GM18909 (cell line): ENCODE measurements around the gene CAPN9.
"Not testable (repeated sequence)": the region's sequence is repeated elsewhere in the genome, so short reads cannot be mapped to it uniquely, and the experiment has no call there.

Source experiments
- ATAC-seq: cut with Tn5 transposase; IDR thresholded peaks from one replicate; pipeline ENCODE4 v1.9.1; 2021; ENCODE audit warnings: mild to moderate bottlenecking; ENCODE audit not compliant: unreplicated experiment, poor library complexity

Gene CAPN9

DNA sequence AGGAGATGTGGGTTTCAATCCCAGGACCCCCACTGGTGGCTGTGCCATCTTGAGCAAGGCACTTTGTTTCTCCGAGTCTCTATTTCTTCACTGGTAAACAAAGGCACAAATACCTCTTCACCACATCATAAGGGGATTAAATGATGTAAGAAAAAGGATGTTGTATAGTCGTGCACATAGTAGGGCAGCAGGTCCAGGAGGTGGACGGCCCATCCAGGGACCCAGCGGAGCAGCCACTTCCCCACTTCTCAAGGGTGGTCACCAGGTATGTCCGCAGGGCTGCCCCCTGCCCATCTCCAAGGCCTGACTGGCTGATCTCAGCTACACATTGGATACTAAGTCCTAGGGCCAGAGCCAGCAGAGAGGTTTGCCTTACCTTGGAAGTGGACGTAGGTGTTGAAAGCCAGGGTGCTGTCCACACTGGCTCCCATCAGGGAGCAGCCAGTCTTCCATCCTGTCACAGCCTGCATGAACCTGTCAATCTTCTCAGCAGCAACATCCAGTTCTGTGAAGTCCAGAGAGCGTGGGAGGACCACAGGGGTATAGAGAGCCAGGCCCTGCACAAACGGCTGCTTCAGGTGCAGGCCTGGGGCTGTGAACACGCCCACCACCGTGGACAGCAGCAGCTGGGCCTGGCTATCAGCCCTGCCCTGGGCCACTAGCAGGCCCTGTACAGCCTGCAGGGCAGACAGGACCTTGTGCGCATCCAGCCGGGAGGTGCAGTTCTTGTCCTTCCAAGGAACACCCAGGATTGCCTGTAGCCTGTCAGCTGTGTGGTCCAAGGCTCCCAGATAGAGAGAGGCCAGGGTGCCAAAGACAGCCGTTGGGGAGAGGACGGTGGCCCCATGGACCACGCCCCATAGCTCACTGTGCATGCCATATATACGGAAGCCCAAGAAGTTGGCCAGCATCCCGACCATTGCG, 37.3 kb upstream of the CAPN9 start:
- ATAC-seq = no peak

DNA sequence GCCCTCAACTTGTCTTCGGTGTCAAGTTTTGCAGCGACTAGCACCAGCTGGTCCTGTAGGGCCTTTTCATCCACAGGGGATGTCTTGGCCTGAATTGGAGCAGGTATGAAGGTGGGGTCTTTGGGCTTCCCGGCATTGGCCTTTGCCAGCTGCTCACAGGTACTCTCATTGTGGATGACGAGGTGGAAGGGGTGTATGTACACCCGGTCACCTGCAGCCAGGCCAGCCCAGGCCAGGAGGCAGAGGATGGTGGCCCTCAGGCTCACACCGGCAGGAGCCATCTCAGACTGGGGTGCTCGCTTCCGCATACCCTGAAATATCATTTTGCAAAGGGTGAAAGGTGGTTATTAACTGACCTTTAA, 36.7 kb upstream of the CAPN9 start:
- ATAC-seq = no peak

DNA sequence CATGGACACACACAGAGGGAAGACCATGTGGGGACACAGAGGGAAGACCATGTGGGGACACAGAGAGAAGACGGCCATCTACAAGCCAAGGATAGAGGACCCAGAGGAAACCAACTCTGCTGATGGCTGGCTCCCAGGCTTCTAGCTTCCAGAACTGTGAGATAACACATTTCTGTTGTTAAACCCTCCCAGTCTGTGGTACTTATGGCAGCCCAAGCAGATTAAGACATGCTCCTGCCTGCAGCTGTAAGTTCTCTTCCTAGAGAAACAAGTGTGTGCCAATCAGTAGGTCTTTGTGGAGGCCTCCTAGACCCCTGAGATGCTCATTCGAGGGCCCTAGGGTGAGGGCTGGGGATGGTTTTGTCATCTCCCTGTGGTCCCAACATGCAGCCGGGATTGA, 35.9 kb upstream of the CAPN9 start:
- ATAC-seq = no peak

DNA sequence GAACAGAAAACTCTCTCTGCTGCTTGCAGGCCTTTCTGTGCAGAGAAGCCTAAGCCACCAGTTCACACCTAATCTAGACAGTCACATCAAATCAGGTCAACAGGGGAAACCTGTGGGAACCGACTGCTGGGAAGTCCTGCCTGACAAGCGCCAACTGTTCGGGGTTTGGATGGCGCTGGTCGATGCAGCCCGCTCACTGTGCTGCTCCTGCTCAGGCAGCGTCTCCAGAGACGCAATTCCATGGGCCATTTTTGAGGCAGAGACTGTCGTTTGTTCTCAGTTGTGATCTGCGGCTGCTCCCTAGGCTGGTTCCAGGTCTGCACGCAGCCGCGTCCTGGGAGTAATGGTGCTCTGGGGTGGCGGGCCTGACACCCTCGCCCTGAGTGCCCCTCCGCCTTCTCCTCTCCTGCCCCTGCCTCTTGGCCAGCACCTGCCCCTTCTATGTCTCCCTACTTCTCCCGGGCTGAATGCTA, 34.7 kb upstream of the CAPN9 start:
- no peak for ATAC-seq

DNA sequence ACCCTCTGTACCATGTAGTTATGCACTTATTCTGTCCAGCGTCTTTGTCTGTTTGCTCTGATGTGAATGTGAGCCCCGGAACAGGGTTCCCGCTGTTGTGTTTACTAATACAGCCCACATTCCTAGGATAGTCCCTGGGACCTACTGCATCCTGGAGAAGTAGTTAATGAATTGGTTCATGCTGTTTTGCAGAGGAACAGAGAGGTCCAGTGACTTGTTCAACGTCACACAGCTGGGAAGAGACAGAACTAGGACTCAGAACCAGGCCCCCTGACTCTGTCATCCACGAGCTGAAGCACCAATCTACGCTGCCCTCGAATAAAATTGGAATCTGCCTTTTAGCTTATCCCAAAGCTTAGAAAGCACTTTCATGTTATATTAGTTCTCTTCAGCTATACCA, 34.0 kb upstream of the CAPN9 start:
- ATAC-seq = no peak

DNA sequence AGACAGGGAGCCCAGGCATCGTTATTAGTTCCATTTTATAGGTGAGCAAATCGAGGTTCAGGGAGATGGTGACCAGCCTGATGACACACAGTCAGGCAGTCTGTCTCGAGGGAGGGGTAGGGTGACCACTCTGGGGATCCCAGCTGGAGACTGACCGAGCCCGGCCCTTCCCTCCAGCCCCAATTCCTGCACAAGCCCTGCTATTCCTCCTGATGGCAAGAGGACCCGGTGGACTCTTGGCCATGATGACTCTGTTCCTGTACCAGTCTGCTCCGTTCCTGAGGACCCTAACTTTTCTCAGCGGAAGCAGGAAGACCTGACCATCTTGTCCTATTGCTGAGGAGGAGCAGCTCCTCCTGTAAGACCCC, 33.7 kb upstream of the CAPN9 start:
- ATAC-seq = no peak

DNA sequence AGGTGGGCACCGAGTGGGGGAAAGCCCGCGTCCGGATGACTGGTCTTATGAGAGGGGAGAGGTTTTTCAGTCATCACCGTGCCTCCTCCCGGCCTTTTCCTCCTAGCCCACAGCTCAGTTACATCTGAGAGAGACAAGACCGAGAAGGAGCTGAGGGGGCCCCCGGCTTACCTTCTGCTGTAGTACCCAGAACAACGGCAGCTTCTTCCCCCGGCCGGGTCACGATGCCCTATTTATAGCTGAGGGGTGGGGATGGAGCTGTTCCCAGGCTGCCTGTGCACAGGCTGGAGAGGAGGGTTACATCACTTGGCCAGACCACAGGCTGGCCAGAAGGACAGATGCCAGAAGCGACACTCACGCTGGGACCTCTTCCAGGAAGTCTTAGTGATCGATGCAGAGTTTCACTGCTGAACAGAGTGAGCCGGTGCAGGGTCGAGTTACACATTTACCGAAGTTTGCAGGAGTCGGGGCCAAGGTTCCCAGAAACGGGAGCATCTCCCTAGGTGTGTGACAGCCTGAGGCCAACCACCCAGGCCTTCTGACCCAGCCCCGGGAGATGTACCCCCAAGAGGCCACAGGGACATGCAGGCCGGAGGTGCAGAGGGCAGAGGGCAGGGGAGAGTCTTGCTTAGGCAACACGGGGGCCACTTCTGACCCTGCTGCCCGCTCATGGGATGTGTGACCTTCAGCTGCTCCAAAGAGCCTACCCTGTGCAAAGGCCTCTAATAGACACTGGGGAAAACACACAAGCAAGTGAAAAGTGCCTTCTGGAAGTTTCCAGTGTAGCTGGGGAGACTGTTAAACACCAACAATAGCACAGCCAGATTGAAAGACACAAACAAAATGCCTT, 33.0 kb upstream of the CAPN9 start, which contains the start of gene AGT:
Gene AGT (minus strand): TSS at position 208 of the 850 bp plus-strand sequence. CDS start 3,299 bp downstream, outside the sequence.
- no peak for ATAC-seq

DNA sequence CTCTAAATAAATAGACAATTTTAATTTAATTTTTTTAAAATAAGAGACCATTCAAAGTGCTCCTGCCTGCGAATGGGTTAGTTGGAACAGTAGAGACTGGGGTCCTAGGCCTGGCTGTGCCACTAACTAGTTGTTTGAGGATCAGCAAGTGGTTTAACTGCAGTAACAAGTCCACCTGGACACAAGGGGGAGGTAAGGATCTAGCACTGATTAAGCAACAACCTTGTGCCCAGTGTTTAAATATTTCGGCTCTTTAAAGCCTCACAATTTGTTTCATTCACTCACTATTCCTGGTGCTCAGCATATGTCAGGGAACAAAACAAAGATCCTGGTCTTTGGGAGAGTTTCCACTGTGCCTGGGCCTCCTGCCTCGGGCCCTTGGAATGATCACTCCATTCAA, 31.7 kb upstream of the CAPN9 start:
- no peak for ATAC-seq

DNA sequence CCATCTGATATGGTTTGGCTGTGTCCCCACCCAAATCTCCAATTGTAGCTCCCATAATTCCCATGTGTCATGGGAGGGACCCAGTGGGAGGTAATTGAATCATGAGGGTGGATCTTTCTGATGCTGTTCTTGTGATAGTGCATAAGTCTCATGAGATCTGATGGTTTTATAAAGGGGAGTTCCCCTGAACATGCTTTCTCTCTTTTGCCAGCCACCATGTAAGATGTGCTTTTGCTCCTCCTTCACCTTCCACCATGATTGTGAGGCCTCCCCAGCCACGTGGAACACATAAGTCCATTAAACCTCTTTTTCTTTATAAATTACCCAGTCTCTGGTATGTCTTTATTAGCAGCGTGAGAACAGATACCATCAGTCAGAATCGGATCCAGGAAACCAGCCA, 30.7 kb upstream of the CAPN9 start:
- not testable (repeated sequence) for ATAC-seq

DNA sequence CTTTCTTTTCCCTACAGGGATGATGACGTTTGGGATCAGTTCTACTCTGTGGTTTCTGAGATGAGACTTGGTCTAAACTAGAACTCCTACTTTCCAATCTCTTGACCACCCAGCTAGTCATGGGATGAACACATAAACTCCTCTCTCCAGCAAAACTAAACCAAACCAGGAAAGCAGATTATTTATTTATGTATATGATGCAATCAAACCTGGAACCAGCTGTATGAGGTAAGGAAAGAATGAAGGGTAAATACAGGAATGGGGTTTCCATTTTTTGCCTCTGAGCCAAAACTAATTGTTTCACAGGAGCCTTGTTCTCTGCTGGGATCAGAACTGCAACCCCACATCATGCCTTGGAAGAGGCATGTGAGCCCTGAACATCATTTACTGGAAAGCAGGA, 29.9 kb upstream of the CAPN9 start:
- ATAC-seq = no peak

DNA sequence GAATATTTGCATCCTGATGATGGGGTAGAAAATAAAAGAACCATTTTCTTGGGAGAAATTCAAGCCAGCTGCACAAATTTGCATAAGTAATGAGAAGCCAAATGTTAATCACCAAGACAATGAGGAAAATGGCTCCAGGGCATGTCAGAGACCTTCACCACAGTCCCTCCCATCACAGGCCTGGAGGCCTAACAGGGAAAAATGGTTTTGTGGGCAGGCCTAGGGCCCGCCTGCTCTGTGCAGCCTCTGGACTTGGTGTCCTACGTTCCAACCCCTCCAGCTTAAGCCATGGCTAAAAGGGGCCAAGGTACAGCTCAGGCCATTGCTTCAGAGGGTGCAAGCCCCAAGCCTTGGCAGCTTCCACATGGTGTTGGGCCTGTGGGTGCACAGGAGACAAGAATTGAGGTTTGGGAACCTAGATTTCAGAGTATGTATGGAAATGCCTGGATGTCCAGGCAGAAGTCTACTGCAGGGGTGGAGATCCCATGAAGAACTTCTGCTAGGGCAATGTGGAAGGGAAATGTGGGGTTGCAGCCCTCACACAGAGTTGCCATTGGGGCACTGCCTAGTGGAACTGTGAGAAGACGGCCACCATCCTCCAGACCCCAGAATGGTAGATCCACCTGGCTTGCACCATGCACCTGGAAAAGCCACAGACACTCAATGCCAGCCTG, 25.2 kb upstream of the CAPN9 start:
- ATAC-seq = not testable (repeated sequence)

DNA sequence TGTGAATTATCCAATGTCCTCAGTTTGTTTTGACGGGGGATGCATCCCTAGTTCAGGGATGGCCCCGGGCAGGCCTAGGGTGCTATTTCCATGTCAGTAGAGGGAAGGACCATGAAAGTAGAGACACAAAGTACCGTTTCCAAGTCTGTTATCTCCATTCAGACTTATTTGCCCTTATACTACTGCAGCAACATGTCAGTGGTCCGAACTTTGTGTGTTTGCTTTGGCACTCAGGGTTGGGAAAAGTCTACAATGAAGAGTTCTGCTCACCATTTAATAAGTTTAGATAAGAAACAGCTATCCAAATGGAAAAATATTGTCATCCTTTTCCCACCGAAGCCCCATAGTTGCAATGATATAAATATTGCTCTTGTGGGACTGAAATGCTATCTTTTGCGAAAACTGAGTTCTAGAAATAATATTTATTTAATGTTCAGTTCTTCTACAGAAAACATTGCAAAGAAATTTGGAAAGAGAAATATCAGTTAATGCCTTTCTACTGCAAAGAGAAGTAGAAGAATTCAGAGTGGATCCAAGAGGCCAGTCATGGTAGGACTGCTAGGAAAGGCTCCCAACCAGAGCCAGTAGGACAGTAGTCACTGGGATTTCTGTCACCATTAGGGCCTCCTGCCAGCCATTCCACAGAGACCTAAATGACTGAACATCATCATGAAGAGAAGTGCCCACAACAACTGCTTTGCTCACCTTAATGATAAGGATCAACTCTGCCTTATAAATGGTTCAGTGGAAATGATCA, 21.8 kb upstream of the CAPN9 start:
- ATAC-seq = no peak

DNA sequence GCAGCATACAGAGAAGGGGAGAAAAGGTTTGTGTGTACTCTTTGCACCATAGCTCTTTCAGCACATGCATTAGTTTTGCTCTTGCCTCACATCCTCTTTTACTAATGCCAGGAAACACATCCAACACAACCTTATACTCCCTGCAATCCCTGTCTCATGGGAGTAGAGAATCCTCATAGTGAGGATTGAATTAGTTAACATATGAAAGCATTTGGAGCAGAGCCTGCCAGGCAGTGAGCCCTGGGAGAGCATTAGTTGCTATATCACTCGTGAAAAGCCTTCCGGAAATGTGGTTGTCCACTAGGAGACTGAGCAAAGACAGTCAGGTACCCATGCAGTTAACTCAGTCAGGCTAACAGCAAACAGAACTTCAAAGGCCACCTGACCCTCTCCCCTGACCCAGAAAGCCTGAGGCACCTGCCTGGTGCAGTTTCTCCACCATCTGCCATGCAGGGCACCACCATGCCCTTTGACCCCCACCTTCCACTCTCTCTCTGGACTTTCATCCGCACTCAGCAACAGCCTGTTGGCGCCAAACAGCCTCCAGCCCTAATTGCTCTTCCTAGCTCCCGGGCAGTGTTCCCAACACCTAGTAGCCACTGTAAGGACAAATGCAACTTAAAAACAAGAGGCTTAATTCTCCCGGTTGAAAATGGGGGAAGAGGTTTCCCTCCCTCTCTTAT, 18.3 kb upstream of the CAPN9 start:
- ATAC-seq = no peak

DNA sequence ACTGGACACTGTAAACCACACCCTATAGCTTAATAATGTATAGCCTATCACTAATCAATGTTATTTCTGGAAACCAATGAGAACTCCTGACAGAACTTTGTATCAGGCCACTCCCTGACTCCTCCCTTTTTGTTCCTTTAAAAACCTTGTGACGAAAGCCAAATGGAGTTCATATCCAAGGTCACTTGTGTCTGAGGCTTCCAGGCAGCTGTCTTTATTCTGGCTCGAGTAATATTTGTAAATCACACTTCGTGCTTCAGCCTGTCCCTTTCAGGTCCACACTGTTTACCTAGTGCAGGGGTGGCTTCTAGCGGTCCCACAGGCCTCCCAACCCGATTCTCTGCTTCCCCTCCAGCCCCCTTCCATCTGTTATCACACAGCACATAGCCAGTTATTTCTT, 16.2 kb upstream of the CAPN9 start:
- ATAC-seq = no peak

DNA sequence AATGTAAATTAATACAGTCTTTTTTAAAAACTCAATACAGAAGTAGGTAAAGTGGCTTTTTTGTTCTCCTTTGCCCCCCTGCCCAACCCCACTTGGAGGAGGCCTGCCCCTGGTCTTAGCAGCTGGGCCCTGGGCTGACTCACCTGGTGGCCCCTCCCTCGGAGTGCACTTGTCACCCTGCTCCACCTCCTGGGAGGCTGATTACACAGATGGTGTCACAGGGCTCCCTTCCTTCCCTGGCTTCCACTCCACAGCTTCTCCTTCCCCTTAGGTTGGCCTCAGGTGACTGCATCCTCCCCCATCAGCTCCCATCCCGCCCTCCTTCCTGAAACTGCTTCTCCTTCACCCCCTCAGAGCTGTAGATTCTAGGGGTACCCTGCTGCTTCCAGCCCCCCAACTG, 11.7 kb upstream of the CAPN9 start:
- ATAC-seq = no peak

DNA sequence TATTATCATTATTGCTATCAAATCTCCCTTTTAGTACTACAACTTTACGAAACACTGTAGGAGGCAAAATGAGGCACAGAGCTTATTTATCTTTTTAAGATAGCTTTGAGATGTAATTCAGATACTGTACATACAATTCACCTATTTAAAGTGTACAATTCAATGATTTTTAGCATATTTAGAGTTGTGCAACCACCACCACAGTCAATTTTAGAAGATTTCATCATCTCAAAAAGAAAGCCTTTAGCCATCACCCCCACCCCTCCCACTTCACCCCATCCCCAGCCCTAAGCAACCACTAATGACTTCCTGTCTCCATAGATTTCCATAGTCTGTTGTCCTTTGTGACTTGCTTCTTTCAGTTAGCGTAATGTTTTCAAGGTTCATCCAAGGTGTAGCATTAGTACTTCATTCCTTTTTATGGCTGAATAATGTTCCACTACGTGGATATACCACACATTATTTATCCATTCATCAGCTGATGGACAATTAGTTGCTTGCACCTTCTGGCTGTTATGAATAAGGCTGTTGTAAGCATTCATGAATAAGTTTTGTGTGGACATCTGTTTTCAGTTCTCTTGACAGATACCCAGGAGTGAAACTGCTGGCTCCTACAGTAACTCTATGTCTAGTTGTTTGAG, 9.4 kb upstream of the CAPN9 start:
- no peak for ATAC-seq

DNA sequence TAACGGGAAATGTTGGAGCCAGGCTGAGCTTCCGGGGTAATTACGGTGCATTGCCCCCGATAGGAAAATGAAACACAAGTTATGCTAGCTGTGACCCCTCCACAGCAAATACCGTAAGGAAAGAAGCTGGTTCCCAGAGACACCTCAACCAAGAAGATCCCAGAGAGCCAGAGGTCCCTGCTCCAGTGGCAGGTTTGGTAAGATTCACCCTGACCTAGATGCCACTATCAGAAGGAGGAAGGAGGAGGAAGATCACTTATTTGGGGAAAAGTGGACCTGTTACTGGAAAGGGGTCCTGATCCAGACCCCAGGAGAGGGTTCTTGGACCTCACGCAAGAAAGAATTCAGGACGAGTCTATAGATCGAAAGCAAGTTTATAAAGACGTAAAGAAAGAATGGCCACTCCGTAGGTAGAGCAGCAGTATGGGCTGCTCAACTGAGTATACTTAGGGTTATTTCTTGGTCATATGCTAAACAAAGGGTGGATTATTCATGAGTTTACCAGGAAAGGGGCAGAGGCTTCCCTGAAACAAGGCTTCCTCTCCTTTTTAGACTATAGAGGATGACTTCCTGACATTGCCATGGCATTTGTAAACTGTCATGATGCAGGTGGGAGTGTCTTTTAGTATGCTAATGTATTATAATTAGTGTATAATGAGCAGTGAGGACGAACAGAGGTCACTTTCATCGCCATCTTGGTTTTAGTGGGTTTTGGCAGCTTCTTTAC, 7.5 kb upstream of the CAPN9 start:
- no peak for ATAC-seq

DNA sequence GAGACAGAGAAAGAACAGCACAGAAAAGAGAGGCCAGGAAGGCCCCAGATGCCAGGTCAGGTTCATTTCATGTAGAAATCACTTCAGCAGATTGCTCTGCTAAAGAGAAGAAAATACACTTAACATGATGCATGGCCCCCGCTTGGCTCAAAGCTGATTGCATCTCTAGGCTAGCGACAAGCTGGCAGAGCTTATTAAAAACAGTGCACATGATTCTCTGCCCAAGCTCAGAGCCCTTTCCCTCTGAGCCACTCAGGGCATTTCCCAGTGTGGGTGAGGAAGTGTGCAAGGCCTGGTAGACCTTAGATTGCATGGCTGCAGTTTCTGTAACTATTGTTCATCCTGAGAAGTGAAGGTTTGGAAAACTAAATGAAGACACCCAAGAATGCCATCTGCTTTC, 3.3 kb upstream of the CAPN9 start:
- no peak for ATAC-seq
